GM18951 (cell line): ENCODE data around the gene NUDCD3.

Source experiments
- POLR2A ChIP-seq: IDR thresholded peaks from 4 replicates; pipeline ENCODE4 v1.6.1; 2011; ENCODE audit warnings: mild to moderate bottlenecking; ENCODE audit not compliant: insufficient read length, insufficient read depth; ENCODE audit errors: extremely low read depth
- in situ Hi-C: fragments of 300-500 bp; cut with MboI; formaldehyde crosslinking; loops from one replicate; pipeline ENCODE4 v1.12.0; 2022; ENCODE audit warnings: low sequenced_read_pairs, mixed read lengths, inconsistent platforms; ENCODE audit not compliant: unreplicated experiment

NUDCD3 gene

GRCh38 chr7:44400033-44400511 is 90.4 kb downstream of the NUDCD3 start:
- no peak for TF ChIP-seq POLR2A
- in situ Hi-C loops = no loop called here

- in situ Hi-C loops = no loop called here
- no peak for TF ChIP-seq POLR2A
Observed at GRCh38 chr7:44398953-44399574, 91.4 kb downstream of the NUDCD3 start.

- in situ Hi-C loops = no loop called here
- no peak for TF ChIP-seq POLR2A
Observed at GRCh38 chr7:44398511-44398911, 91.9 kb downstream of the NUDCD3 start.

- TF ChIP-seq POLR2A = no peak
- in situ Hi-C loops = no loop called here
Observed at GRCh38 chr7:44396931-44397545, 93.4 kb downstream of the NUDCD3 start.

DNA sequence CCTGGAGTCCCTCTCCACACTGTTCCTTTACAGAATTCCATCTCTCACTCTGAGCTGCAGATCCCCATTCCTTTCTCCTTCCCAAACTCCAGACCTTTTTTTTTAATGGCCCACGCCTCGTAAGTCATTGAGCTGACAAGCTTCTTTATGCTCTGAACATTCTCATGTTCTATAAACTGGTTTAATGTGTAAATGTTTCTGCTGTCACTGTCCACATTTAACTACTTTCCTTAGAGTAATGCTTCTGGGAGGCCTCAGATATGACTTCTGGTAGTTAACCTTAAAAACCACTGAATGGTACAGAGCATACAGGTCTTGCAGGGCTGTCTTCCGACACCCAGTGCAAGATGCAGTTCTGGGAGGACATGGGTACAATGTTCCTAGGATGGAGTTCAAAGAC is 94.0 kb downstream of the NUDCD3 start:
- TF ChIP-seq POLR2A = no peak
- in situ Hi-C loops = no loop called here

GRCh38 chr7:44395067-44395466 is 95.4 kb downstream of the NUDCD3 start:
- in situ Hi-C loops = no loop called here
- TF ChIP-seq POLR2A = no peak

GRCh38 chr7:44394636-44395035 is 95.8 kb downstream of the NUDCD3 start:
- TF ChIP-seq POLR2A = no peak
- in situ Hi-C loops = no loop called here

GRCh38 chr7:44394112-44394447 is 96.4 kb downstream of the NUDCD3 start:
- no peak for TF ChIP-seq POLR2A
- in situ Hi-C loops = no loop called here

DNA sequence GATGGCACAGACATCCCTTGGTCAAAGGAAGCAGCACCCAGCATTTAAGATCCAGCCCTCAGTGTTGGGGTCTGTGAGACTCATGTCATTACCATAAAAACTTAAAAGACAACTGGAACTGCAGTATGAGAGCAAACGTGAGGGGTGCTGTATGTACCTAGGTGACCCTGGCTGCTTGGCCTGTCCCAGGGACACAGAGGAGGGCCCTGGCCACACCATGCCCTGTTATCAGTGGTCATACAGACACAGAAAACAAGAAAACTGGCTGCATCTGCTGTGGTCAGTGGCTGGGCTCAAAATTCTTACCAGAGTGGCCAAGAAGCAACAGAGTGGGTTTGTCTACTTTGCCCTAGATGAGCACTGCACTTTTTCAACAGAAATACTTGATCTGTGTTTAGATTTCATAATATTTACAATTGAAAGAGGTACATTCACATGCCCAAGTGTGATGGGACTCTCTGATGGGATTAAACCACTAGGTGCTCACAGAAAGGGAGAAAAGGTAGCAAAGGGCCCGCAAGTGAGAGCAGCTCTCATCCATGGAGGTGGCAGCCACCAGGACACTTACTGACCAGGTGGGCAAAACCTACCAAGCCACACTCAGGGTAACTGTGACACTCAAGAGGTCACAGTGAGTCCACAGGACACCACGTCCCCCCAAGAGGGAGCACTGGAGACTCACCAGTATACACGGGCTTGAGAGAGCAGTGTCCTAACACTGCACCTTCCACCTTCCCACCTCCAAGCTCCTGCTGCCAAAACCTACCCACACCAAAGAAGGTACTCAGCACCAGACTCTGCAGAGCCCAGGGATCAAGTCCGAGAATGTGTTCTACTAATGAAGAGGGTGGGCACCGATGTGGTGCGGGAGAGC is 97.0 kb downstream of the NUDCD3 start:
- in situ Hi-C loops = no loop called here
- TF ChIP-seq POLR2A = no peak

DNA sequence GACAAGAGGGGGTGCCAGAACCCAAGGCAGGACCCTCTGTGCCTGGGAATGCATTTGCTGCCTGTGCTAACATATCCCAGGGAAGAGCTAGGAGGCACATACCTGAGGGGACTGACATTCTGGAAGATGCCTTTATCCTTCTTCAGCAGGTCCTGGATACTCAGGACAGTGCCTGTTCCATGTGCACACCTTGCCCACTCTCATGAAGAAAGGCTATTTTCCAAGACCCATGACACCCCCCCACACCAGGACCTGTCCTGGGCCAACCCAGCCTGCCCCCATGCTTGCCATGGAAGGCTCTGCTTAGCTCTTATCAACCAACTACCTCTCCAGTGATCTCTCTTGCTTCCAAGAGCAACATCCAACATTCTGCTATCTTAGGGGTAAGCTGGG is 97.8 kb downstream of the NUDCD3 start:
- no peak for TF ChIP-seq POLR2A
- in situ Hi-C loops = no loop called here

DNA sequence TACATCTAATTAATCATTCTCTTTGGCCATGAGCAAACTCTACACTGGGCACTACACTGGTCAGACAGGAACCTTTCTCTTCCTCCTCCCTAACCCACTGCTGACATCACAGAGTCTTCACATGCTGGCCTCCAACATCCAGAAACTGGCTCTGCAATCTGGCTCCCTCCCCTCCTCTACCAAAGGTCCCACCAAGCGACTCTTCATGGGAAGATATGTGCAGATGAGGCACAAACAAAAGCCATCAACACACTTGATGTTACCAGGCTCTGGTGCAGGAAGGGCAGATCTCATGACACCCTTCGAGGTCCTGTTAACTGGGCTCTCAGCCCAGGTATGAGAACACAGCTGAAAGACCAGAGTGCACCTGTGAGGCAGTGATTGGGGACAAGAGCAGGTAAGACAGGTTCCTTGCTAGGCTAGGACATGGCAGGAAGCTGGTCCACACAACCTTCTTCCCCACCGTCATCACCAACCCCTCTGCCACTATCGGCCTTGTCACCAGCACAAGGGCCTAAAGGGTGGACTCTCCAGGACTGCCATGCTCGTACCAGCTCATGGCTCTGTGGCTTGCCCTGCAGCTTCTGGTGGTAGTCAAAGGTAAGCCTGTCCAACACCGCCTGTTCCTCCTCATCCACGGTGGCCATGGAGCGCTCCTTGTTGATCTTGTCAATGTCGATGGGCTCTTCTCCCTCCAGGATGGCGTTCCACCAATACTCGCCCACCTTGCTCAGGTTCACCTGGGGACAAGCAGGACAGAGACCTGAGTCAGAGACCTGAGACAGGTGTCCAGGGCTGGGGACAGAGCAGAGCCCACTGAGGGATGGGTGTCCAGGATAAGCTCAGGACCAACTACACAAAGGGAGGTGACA is 98.5 kb downstream of the NUDCD3 start:
- no peak for TF ChIP-seq POLR2A
- in situ Hi-C loops = no loop called here

DNA sequence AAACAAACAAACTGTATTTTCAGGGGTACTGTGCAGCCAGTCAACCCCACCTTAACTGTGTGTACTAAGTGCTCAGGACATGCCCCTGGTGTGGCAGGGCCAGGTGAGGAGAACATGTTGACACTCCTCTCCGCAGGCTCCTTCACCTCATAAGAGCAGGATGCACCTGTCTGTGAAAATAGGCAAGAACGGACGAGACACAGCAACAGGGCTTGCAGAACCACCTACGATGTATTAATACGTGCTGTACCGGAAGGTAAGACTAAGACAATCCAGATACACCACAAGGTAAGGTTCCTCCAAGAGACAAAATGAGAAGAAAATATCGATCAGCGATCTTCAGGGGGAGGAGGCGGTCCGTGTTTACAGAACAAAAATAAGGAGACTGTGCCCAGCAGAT is 99.3 kb downstream of the NUDCD3 start:
- in situ Hi-C loops = no loop called here
- no peak for TF ChIP-seq POLR2A

DNA sequence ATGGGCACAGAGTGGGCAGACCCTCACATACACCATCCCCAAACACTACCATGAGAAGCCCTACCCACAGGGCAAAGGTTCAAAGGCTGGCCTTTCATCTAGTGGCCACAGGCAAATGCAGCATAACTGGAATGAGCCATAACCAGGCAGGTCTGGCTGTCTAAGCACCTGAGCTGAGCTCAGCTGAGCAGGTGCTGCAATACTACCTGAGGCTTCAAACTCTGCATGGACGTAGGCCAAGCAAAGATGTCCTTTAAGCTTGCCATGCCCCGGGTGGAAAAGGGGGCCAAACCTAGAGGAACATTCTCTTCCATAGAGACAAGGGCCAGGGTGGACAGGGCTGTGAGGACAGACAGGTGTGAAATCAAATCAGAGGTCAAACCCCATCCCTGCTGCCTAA is 99.8 kb downstream of the NUDCD3 start:
- no peak for TF ChIP-seq POLR2A
- in situ Hi-C loops = no loop called here
